ENCODE data around the gene EDNRA. TPM values are rescaled to one million over a fixed set of nuclear protein-coding genes. Genes with fewer than 3 reads are reported as not detected.

The EDNRA gene
- total and polyA plus RNA-seq, 2 of the 8 experiments (the other 6 are each of a cell fraction or from before 2014, with no cell fraction given): 1.7 to 3.3 TPM

- ChIA-PET POLR2A (ENCODE audit: partially characterized antibody) (no interaction called here), CTCF (ENCODE audit: partially characterized antibody) (interaction anchor here (0.7 to 5.1 kb wide), 18 partner anchors 8 to 184 kb away, joined by 3 to 22 read pairs (median 3); no protein-coding TSS in a partner anchor)
- Histone ChIP-seq H3K79me2 (ENCODE audit: control insufficient read depth in 1 of 2, insufficient read depth in 2 of 2, low read length in 2 of 2) (no peaks in the 10 kb centered on the region), H3K4me2 (ENCODE audit: insufficient read depth in 1 of 2, low read depth in 2 of 2, low read length in 2 of 2) (no peak overlapping the region), H3K27ac (ENCODE audit: low read depth, low read length) (no peak overlapping the region), H2BK12ac (ENCODE audit: low read depth, low read length) (no peak overlapping the region), H4K8ac (ENCODE audit: extremely low read depth, insufficient read depth, low read length) (no peak overlapping the region), H2BK120ac (replicated peaks; ENCODE audit: low read depth, low read length) (no peak overlapping the region), H3K18ac (ENCODE audit: extremely low read depth, low read length) (no peak overlapping the region), H2AFZ (ENCODE audit: low read length) (no peak overlapping the region), H3K23me2 (ENCODE audit: low read depth, low read length) (no peaks in the 10 kb centered on the region), H3K4me3 (ENCODE audit: extremely low read depth in 1 of 4, insufficient read depth in 2 of 4, low read depth in 3 of 4, low read length in 4 of 4) (no peak overlapping the region), H3K14ac (ENCODE audit: insufficient read length) (no peak overlapping the region), H3K4ac (replicated peaks; ENCODE audit: insufficient read length, low read depth, low read length) (no peak overlapping the region), H3K23ac (ENCODE audit: insufficient read length) (no peak overlapping the region), H3K56ac (replicated peaks; ENCODE audit: insufficient read length, low read depth, low read length) (no peak overlapping the region), H2BK20ac (ENCODE audit: low read length) (no peak overlapping the region), H3K79me1 (ENCODE audit: low read depth, low read length) (no peaks in the 10 kb centered on the region), H3K9ac (replicated peaks in 1 of 4; ENCODE audit: extremely low read depth in 1 of 4, low read depth in 3 of 4, low read length in 3 of 4) (no peak overlapping the region), H3K27me3 (replicated peaks in 1 of 4; ENCODE audit: control insufficient read depth in 3 of 4, extremely low read depth in 1 of 4, insufficient read depth in 3 of 4, low read length in 3 of 4) (no peaks in the 10 kb centered on the region), H3K4me1 (replicated peaks in 1 of 4; ENCODE audit: control insufficient read depth in 3 of 4, insufficient read depth in 4 of 4, low read length in 3 of 4) (no peaks in the 10 kb centered on the region), H3K36me3 (ENCODE audit: control insufficient read depth in 2 of 4, insufficient read depth in 4 of 4, low read length in 3 of 4) (no peaks in the 10 kb centered on the region), H3K9me3 (ENCODE audit: insufficient read depth in 2 of 2, low read depth in 1 of 2, low read length in 1 of 2) (no peaks in the 10 kb centered on the region), H4K5ac (ENCODE audit: insufficient read length, low read depth, low read length) (no peak overlapping the region), H4K20me1 (replicated peaks in 1 of 2; ENCODE audit: control insufficient read depth in 1 of 2, insufficient read depth in 2 of 2, low read length in 2 of 2) (no peaks in the 10 kb centered on the region), H2AK5ac (ENCODE audit: low read depth, low read length) (no peak overlapping the region), H4K91ac (replicated peaks; ENCODE audit: insufficient read length, low read length) (no peak overlapping the region), H2BK5ac (ENCODE audit: low read depth, low read length) (no peak overlapping the region), H2BK15ac (ENCODE audit: low read length) (no peak overlapping the region)
- no peak for DNase-seq (ENCODE audit: low read depth in 1 of 2, low spot score in 2 of 2)
- WGBS, 2 experiments (ENCODE audit: extremely low coverage in 1 of 2, insufficient coverage in 1 of 2, insufficient read length in 1 of 2, insufficient replicate concordance in 2 of 2, low coverage in 1 of 2, low lambda C conversion rate in 2 of 2, missing lambda C conversion rate in 1 of 2): 90% methylated on average over 2 of the region's 2 CpGs; no CpG with 5 or more reads in 1 of the 2 experiments
- FAIRE-seq: no peak
- TF ChIP-seq RAD21 (IDR thresholded peaks at IDR 0.05 in 1 of 2, conservative IDR thresholded peaks at IDR 0.05 in 1 of 2; ENCODE audit: low read depth in 2 of 2, low read length in 2 of 2): peak; percentile 56
- TF ChIP-seq CTCF (IDR thresholded peaks at IDR 0.05; ENCODE audit: control extremely low read depth in 1 of 3, insufficient read depth in 1 of 3, low read depth in 1 of 3, low read length in 3 of 3): peak in 2 of 3 experiments; percentile 43 to 47; a peak in 3 of 4 replicates
- TF ChIP-seq EP300 (IDR thresholded peaks at IDR 0.05; ENCODE audit: borderline replicate concordance in 1 of 2, low read depth in 2 of 2, low read length in 2 of 2): no peak
Measured at GRCh38 chr4:147526272-147526654, 45.4 kb downstream of the EDNRA start.

Data from H1 (cell line).